Epithelial cell of prostate (primary cell): ENCODE data around the gene RPS5.
"Not testable (repeated sequence)": the region's sequence is repeated elsewhere in the genome, so short reads cannot be mapped to it uniquely, and the experiment has no call there.

ENCODE experiments used
- DNase-seq: peaks from one replicate; pipeline ENCODE4 v3.0.0-alpha.2; 2011; ENCODE audit warnings: low read depth, low spot score
- H3K27ac ChIP-seq: fragments of 450-650 bp; 2 replicates; pipeline ENCODE4 v1.5.1; 2017; ENCODE audit warnings: mild to moderate bottlenecking

Gene RPS5

GRCh38 chr19:58355908-58356765 is 30.9 kb upstream of the RPS5 start:
- no peak overlapping the region for H3K27ac ChIP-seq
- no peak for DNase-seq

- no peak for DNase-seq
- H3K27ac ChIP-seq = no peak overlapping the region
Measured at GRCh38 chr19:58356766-58357480, 30.1 kb upstream of the RPS5 start.

- no peak for DNase-seq
- H3K27ac ChIP-seq = no peak overlapping the region
Measured at GRCh38 chr19:58357481-58358145, 29.5 kb upstream of the RPS5 start.

- DNase-seq = no peak
- peak overlapping the region; percentile 89 for H3K27ac ChIP-seq
Measured at GRCh38 chr19:58361900-58362271, 25.2 kb upstream of the RPS5 start.

GRCh38 chr19:58362272-58362994 is 24.6 kb upstream of the RPS5 start, which contains the start of gene ZNF497:
Gene ZNF497 (minus strand): TSS chr19:58362751. CDS start chr19:58357635, 5,116 bp downstream.
- peak; percentile 64 for DNase-seq
- peak within 1 kb of the TSS; percentile 89 for H3K27ac ChIP-seq

GRCh38 chr19:58364146-58364545 is 22.9 kb upstream of the RPS5 start:
- no peak overlapping the region for H3K27ac ChIP-seq
- DNase-seq = no peak

GRCh38 chr19:58366585-58367430 is 20.3 kb upstream of the RPS5 start:
- no peak overlapping the region for H3K27ac ChIP-seq
- no peak for DNase-seq

- no peak overlapping the region for H3K27ac ChIP-seq
- no peak for DNase-seq
Measured at GRCh38 chr19:58367698-58368454, 19.2 kb upstream of the RPS5 start.

- no peak for DNase-seq
- H3K27ac ChIP-seq = no peak overlapping the region
Measured at GRCh38 chr19:58368561-58369360, 18.3 kb upstream of the RPS5 start.

GRCh38 chr19:58372311-58373133 is 14.5 kb upstream of the RPS5 start:
- DNase-seq = no peak
- H3K27ac ChIP-seq = no peak overlapping the region

GRCh38 chr19:58374200-58374599 is 12.9 kb upstream of the RPS5 start:
- no peak for DNase-seq
- H3K27ac ChIP-seq = no peak overlapping the region

GRCh38 chr19:58376724-58377123 is 10.3 kb upstream of the RPS5 start:
- not testable (repeated sequence) for DNase-seq, H3K27ac ChIP-seq

GRCh38 chr19:58379246-58379645 is 7.8 kb upstream of the RPS5 start:
- no peak for DNase-seq

GRCh38 chr19:58380037-58380661 is 6.9 kb upstream of the RPS5 start:
- DNase-seq = no peak
- peak overlapping the region; percentile 71 for H3K27ac ChIP-seq

More at GRCh38 chr19:58379246-58379645, 7.8 kb upstream of the RPS5 start:
- no peak overlapping the region for H3K27ac ChIP-seq

- DNase-seq = peak; percentile 100
- H3K27ac ChIP-seq = peak within 1 kb of the TSS; percentile 71
Measured at GRCh38 chr19:58380662-58381459, 6.2 kb upstream of the RPS5 start, which contains the start of gene ZNF837. Gene ZNF837 (minus strand): TSS chr19:58381030. CDS start chr19:58369332, 11,698 bp downstream.
